K562 (cell line): Measurements from ENCODE around the gene TPI1. TPM values are rescaled to one million over a fixed set of nuclear protein-coding genes. Genes with fewer than 3 reads are reported as not detected.
"Not testable (repeated sequence)": the region's sequence is repeated elsewhere in the genome, so short reads cannot be mapped to it uniquely, and the experiment has no call there.

ENCODE experiments used
- ATAC-seq: fragments of 200-7000 bp; cut with Tn5 transposase; 3 replicates; pipeline ENCODE4 v1.9.1; 2020; ENCODE audit warnings: moderate library complexity
- BruUV-seq: library from RNA; stranded (reverse); fragments of 400-500 nt; replicated peaks from 2 replicates; lab custom pipeline; 2021; lab: Mats Ljungman, UMichigan
- CTCF ChIA-PET: fragments of 300-600 bp; formaldehyde crosslinking; extraction: SDS; loops from one replicate; lab custom pipeline; 2021; ENCODE audit warnings: low intra/inter-chr PET ratio; lab: Yijun Ruan, JAX
- POLR2A ChIA-PET: fragments of 300-600, 350-650 bp; sonication (Branson Sonifier 250); formaldehyde crosslinking; extraction: SDS; loops from one replicate; lab custom pipeline; 2021; ENCODE audit warnings: antibody characterized with exemption, inconsistent platforms; lab: Yijun Ruan, JAX
- DNase-seq, 4 experiments: peaks; one replicate each; pipeline versions ENCODE4 v3.0.0 to v3.0.0-alpha.2; 2011 to 2018; ENCODE audit warnings: low spot score in 3 of 4, mixed read lengths in 3 of 4; ENCODE audit errors: extremely low read depth in 1 of 4
- FAIRE-seq: peaks from 2 replicates; lab custom pipeline; 2011; peaks lifted over from hg19 to GRCh38; lab: Jason Lieb, UNC
- H2AFZ ChIP-seq: 2 replicates; pipeline ENCODE4 v1.6.0; 2011; ENCODE audit warnings: low read depth, low read length, control low read depth, inconsistent platforms
- H3K27ac ChIP-seq: fragments of 200-600 bp; 3 replicates; pipeline ENCODE4 v1.8.0; 2011; ENCODE audit warnings: low read depth, mild to moderate bottlenecking, control low read depth, inconsistent platforms, low read length, moderate library complexity, mixed read lengths; ENCODE audit errors: extremely low read depth
- H3K27me3 ChIP-seq, 2 experiments: fragments of 300-600 bp in 1 of 2; 2 replicates in 1 of 2; 3 replicates in 1 of 2; pipeline versions ENCODE4 v1.6.0 to v1.8.0; 2011; ENCODE audit warnings: inconsistent platforms in 2 of 2, low read length in 2 of 2, mild to moderate bottlenecking in 1 of 2, mixed read lengths in 1 of 2, moderate library complexity in 1 of 2; ENCODE audit not compliant: control insufficient read depth in 2 of 2, insufficient read depth in 2 of 2
- H3K36me3 ChIP-seq: fragments of 300-600 bp; 3 replicates; pipeline ENCODE4 v1.8.0; 2011; ENCODE audit warnings: mild to moderate bottlenecking, low read length, inconsistent platforms; ENCODE audit not compliant: control insufficient read depth, insufficient read depth
- H3K4me1 ChIP-seq, 2 experiments: fragments of 200-600 bp in 1 of 2; replicated peaks in 1 of 2; 2 replicates in 1 of 2; 3 replicates in 1 of 2; pipeline versions ENCODE4 v1.5.1 to v1.8.0; 2011; ENCODE audit warnings: inconsistent platforms in 2 of 2, low read length in 2 of 2, mild to moderate bottlenecking in 1 of 2, mixed read lengths in 1 of 2, moderate library complexity in 1 of 2; ENCODE audit not compliant: control insufficient read depth in 2 of 2, insufficient read depth in 2 of 2
- H3K4me2 ChIP-seq: 2 replicates; pipeline ENCODE4 v1.6.1; 2011; ENCODE audit warnings: low read length, control low read depth, inconsistent platforms, mixed read lengths; ENCODE audit not compliant: insufficient read depth
- H3K4me3 ChIP-seq: fragments of 200-600 bp; sonication (generic), shearing (Covaris generic); 2 replicates; pipeline ENCODE4 v1.5.1; 2016; ENCODE audit warnings: control low read depth, inconsistent platforms
- H3K79me2 ChIP-seq: fragments of 200-600 bp; 3 replicates; pipeline ENCODE4 v1.8.0; 2011; ENCODE audit warnings: low read length, inconsistent platforms; ENCODE audit not compliant: control insufficient read depth, insufficient read depth
- H3K9ac ChIP-seq, 2 experiments: 2 replicates each; pipeline versions ENCODE4 v1.6.0 to v1.6.1; 2011; ENCODE audit warnings: low read depth in 2 of 2, low read length in 2 of 2, control low read depth in 1 of 2, inconsistent platforms in 1 of 2, mild to moderate bottlenecking in 1 of 2, mixed read lengths in 1 of 2; ENCODE audit not compliant: insufficient read depth in 1 of 2
- H3K9me1 ChIP-seq: one replicate; pipeline ENCODE4 v1.6.0; 2011; ENCODE audit warnings: inconsistent platforms, mild to moderate bottlenecking, low read length, moderate library complexity; ENCODE audit not compliant: control insufficient read depth, insufficient read depth
- H3K9me3 ChIP-seq: replicated peaks from 2 replicates; pipeline ENCODE4 v1.5.1; 2011; ENCODE audit warnings: low read depth, low read length, inconsistent platforms; ENCODE audit not compliant: control insufficient read depth, insufficient read depth
- H4K20me1 ChIP-seq: replicated peaks from 2 replicates; pipeline ENCODE4 v1.6.1; 2011; ENCODE audit warnings: low read length, inconsistent platforms, mixed read lengths; ENCODE audit not compliant: control insufficient read depth, insufficient read depth
- DDX20 ChIP-seq: fragments of 450-650 bp; IDR thresholded peaks from 2 replicates; pipeline ENCODE4 v1.6.1; 2016; ENCODE audit warnings: missing genetic modification characterization, low read depth, mild to moderate bottlenecking, missing compliant biosample characterization, moderate library complexity
- HMG20B ChIP-seq: fragments of 250-450 bp; sonication (Bioruptor Pico); IDR thresholded peaks from 2 replicates; pipeline ENCODE4 v1.5.0; 2021; ENCODE audit warnings: mild to moderate bottlenecking
- KDM4B ChIP-seq, 2 experiments: fragments of 450-650 bp in 1 of 2; sonication (generic) in 1 of 2; IDR thresholded peaks; 2 replicates each; pipeline ENCODE4 v1.6.1; 2016 to 2017; ENCODE audit warnings: borderline replicate concordance in 2 of 2, antibody characterized with exemption in 1 of 2, low read depth in 1 of 2, mild to moderate bottlenecking in 1 of 2
- MTA2 ChIP-seq: fragments of 450-650 bp; IDR thresholded peaks from 2 replicates; pipeline ENCODE4 v1.6.1; 2016; ENCODE audit warnings: low read depth
- SETDB1 ChIP-seq: IDR thresholded peaks from one replicate; pipeline ENCODE4 v1.6.1; 2012; ENCODE audit warnings: low read length, control low read depth, inconsistent platforms
- TAF7 ChIP-seq: fragments of 450-650 bp; IDR thresholded peaks from 2 replicates; pipeline ENCODE4 v1.6.1; 2016; ENCODE audit warnings: missing genetic modification characterization, missing compliant biosample characterization
- USF2 ChIP-seq: sonication (generic); formaldehyde crosslinking; IDR thresholded peaks from 2 replicates; pipeline ENCODE4 v1.5.0; 2020; ENCODE audit warnings: missing genetic modification reagents
- ZKSCAN1 ChIP-seq: fragments of 150-350 bp; IDR thresholded peaks from 2 replicates; pipeline ENCODE4 v1.6.1; 2016; ENCODE audit warnings: low read depth, low read length
- ZNF644 ChIP-seq: fragments of 200-800 bp; sonication (Bioruptor generic); IDR thresholded peaks from 2 replicates; pipeline ENCODE4 v1.6.1; 2016; ENCODE audit warnings: low read depth, missing genetic modification characterization, missing compliant biosample characterization
- WGBS: fragments of 100-300 bp; shearing (Covaris generic); methylation state at CpG from one replicate; pipeline ENCODE4 v1.1.6; 2016; ENCODE audit warnings: low coverage, mixed read lengths; ENCODE audit not compliant: insufficient coverage; ENCODE audit errors: missing lambda C conversion rate; 5-methylcytosine and 5-hydroxymethylcytosine counted together
- in situ Hi-C: fragments of 300-500 bp; cut with MboI; formaldehyde crosslinking; loops from 4 replicates; pipeline ENCODE4 v1.15.0; 2018; ENCODE audit warnings: inconsistent platforms, mixed read lengths
- intact Hi-C: fragments of 100-400 bp; cut with micrococcal nuclease; formaldehyde crosslinking; loops from 2 replicates; pipeline ENCODE4 v1.14.2; 2022
- polyA plus RNA-seq, 8 experiments: library from polyadenylated mRNA; depleted of rRNA in 4 of 8; stranded (reverse) in 5 of 8; unstranded in 3 of 8; fragments of >200 nt; fragmentation: Nextera tagmentation in 2 of 8; fragmentation: Illumina TruSeq in 1 of 8; extraction: Ambion mirVana in 2 of 8; extraction: Trizol in 1 of 8; gene quantifications; 2 replicates each; pipeline versions ENCODE4 v1.2.1 to v1.2.3, GENCODE V29; 2011 to 2014; ENCODE audit warnings: inconsistent platforms in 1 of 8, missing spikeins in 1 of 8
- total RNA-seq, 7 experiments: library from RNA; depleted of rRNA in 6 of 7; stranded (reverse); fragments of >200 nt in 6 of 7; fragmentation: Illumina TruSeq in 2 of 7; extraction: Trizol in 2 of 7; gene quantifications; 2 replicates each; pipeline versions ENCODE4 v1.2.1 to v1.2.3, GENCODE V29; 2011 to 2021; ENCODE audit warnings: low replicate concordance in 1 of 7
- TF ChIP-seq, protein P1 (sequence below): IDR thresholded peaks from 3 replicates; pipeline ENCODE4 v1.6.1; 2011; ENCODE audit warnings: borderline replicate concordance, mild to moderate bottlenecking, moderate library complexity; ENCODE audit not compliant: insufficient read length; ENCODE audit errors: extremely low read depth

Gene TPI1
- total and polyA plus RNA-seq, 9 of the 15 experiments (the other 6 are each of a cell fraction or from before 2014, with no cell fraction given): 662 to 4,971 (median 892) TPM

DNA sequence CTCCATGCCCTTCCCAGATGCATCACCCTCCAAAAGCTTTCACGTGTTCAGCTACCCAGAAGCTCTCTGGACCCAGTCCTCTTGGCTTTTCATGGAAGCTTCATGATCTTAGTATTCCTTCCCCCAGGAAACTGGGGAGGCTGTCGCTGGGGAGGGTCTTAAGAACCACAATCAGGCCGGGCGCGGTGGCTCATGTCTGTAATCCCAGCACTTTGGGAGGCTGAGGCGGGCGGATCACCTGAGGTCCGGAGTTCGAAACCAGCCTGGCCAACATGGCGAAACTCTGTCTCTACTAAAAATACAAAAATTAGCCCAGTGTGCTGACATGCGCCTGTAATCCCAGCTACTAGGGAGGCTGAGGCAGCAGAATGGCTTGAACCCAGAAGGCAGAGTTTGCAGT, 40.8 kb downstream of the TPI1 start:
- H3K9me1 ChIP-seq, in situ Hi-C loops, CTCF ChIA-PET: not testable (repeated sequence)

GRCh38 chr12:6909421-6910145, 42.3 kb downstream of the TPI1 start:
- DNase-seq (no peak), ATAC-seq (no peak), FAIRE-seq (no peak)
- H3K27ac ChIP-seq: no peak overlapping the region
- no peak overlapping the region for H3K4me2 ChIP-seq
- no peak overlapping the region for H3K9ac ChIP-seq
- H4K20me1 ChIP-seq: no peaks in the 10 kb centered on the region
- no peaks in the 10 kb centered on the region for H3K36me3 ChIP-seq
- ChIA-PET POLR2A (interaction anchor here (0.6 to 0.8 kb wide), 4 partner anchors 10 to 220 kb away, joined by 3 read pairs; partner anchors contain the start of genes C12orf57, RNU7-1 and TPI1), CTCF (no interaction called here)
- intact Hi-C loops: no loop called here
- no peak overlapping the region for H2AFZ ChIP-seq
- H3K27me3 ChIP-seq: no peaks in the 10 kb centered on the region
- H3K79me2 ChIP-seq: no peaks in the 10 kb centered on the region
- H3K9me1 ChIP-seq: no peaks in the 10 kb centered on the region
- BruUV-seq: no TSS peak
- in situ Hi-C loops: no loop called here
- WGBS: 53% methylated on average over 4 of the region's 4 CpGs
- H3K4me1 ChIP-seq: peaks cover 4 to 27% of the 10 kb centered on the region in 2 experiments; a peak in 4 of 5 replicates
- no peaks in the 10 kb centered on the region for H3K9me3 ChIP-seq
- no peak overlapping the region for H3K4me3 ChIP-seq
- no peak for TF ChIP-seq ZKSCAN1
- TF ChIP-seq, protein P1, sequence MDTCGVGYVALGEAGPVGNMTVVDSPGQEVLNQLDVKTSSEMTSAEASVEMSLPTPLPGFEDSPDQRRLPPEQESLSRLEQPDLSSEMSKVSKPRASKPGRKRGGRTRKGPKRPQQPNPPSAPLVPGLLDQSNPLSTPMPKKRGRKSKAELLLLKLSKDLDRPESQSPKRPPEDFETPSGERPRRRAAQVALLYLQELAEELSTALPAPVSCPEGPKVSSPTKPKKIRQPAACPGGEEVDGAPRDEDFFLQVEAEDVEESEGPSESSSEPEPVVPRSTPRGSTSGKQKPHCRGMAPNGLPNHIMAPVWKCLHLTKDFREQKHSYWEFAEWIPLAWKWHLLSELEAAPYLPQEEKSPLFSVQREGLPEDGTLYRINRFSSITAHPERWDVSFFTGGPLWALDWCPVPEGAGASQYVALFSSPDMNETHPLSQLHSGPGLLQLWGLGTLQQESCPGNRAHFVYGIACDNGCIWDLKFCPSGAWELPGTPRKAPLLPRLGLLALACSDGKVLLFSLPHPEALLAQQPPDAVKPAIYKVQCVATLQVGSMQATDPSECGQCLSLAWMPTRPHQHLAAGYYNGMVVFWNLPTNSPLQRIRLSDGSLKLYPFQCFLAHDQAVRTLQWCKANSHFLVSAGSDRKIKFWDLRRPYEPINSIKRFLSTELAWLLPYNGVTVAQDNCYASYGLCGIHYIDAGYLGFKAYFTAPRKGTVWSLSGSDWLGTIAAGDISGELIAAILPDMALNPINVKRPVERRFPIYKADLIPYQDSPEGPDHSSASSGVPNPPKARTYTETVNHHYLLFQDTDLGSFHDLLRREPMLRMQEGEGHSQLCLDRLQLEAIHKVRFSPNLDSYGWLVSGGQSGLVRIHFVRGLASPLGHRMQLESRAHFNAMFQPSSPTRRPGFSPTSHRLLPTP: no peak
- TF ChIP-seq MTA2: no peak
- TF ChIP-seq KDM4B (IDR thresholded peaks at IDR 0.05; ENCODE audit: borderline replicate concordance in 2 of 2, low read depth in 1 of 2): no peak
- TF ChIP-seq TAF7 (tag): no peak
- TF ChIP-seq DDX20 (tag): no peak
- TF ChIP-seq USF2 (CRISPR knock-in tag): no peak
- TF ChIP-seq ZNF644 (tag): no peak
- TF ChIP-seq HMG20B (CRISPR knock-in tag): no peak
- TF ChIP-seq SETDB1: no peak

More for the DNA sequence above, 40.8 kb downstream of the TPI1 start:
- H3K27me3 ChIP-seq, intact Hi-C loops, H3K4me3 ChIP-seq, BruUV-seq, FAIRE-seq, H4K20me1 ChIP-seq, H3K27ac ChIP-seq, H3K9ac ChIP-seq, H2AFZ ChIP-seq, H3K9me3 ChIP-seq, H3K4me2 ChIP-seq, H3K79me2 ChIP-seq, H3K36me3 ChIP-seq, ATAC-seq, DNase-seq: not testable (repeated sequence)
- 83% methylated on average over 8 of the region's 11 CpGs for WGBS
- H3K4me1 ChIP-seq: peaks cover 14 to 15% of the 10 kb centered on the region in 2 experiments; a peak in 4 of 5 replicates
- POLR2A ChIA-PET: interaction anchor here (0.6 to 2.1 kb wide), 3 partner anchors 9 to 43 kb away, joined by 3 to 6 read pairs (median 4); no protein-coding TSS in a partner anchor
